Stimulated activated CD8-positive, alpha-beta memory T cell treated with anti-CD3 and anti-CD28 coated beads, Interleukin-4, amount 100 ng/mL, for 1 hour (primary cell): ENCODE data around the gene DOCK3.

Experiments
- DNase-seq, 2 donors: peaks; one replicate each; pipeline ENCODE4 v3.0.0-alpha.2; 2020; ENCODE audit warnings: low read depth in 2 of 2, low spot score in 1 of 2

DOCK3 gene

GRCh38 chr3:51397392-51397791, 722.7 kb downstream of the DOCK3 start:
- DNase-seq: no peak

DNA sequence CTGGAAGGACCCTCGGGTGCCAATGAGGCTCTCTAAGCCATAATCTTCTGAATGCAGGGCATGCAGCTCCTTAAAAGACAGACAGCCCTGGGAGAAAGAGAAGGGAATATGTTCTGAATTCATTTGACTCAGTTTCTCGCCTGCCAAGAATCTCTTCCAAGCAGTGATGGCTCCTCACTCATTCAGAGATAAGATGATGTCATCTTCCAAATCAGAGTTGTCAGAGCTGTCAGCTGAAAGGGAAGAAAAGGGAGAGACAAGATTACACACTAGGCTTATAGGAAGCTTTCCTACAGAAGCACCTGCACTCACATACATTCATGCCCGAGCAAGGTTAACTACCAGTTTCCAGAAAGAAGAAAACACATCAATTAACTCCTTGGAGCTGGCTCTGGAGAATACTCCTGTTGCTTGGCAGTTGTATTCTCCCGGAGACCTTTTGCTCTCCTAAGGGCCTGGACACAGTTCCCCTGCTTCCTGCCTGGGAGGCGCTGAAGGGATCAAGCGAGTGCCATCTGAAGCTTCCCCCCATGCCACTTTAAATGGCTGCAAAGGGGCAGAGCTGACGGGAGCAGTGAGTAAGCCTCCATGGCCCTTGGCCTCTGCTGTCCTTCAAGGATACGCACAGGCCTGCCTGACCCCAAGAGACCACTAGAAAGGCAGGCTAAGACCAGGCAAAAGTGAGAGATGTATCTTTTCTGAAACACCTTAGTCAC, 724.0 kb downstream of the DOCK3 start:
- no peak for DNase-seq

DNA sequence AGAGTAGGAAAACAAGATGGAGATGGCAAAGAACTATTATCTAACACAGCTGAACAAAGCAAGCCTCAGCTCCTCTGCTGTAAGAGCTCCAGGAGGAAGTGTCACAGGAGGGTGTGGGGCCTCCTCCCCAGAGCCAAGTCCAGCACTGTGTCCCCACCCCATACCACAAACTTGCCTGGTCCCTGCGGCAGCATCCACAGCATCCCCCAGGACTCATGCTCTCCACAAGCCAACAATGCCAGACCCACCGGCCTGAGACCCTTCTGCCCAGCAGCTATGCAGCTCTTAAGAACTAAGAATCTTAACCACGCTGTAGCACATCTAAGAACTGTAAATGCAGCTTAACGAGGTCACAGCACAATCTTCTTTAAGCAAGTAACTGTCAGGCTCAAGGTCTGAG, 725.4 kb downstream of the DOCK3 start:
- DNase-seq: no peak

GRCh38 chr3:51401735-51402134, 727.0 kb downstream of the DOCK3 start:
- DNase-seq: no peak

- DNase-seq: no peak
Observed at GRCh38 chr3:51403675-51404074, 728.9 kb downstream of the DOCK3 start.

DNA sequence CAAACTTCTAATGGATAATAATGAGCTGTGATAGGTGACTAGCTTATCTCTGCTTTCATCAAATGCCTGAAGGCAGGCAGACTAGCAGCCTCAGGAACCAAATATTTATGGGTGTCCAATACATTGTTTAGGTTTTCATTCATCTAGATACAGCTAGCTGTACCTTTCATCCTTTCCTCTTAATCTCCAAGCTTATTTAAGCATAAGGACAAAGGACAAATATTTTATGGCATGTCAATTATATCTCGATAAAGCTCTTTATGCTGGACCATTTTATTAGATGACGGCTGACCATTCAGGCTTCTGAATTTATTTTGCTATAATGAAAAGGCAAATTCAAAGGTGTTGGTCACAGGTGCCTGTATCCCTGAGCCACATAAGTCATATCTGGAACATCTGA, 733.3 kb downstream of the DOCK3 start:
- DNase-seq: no peak

DNA sequence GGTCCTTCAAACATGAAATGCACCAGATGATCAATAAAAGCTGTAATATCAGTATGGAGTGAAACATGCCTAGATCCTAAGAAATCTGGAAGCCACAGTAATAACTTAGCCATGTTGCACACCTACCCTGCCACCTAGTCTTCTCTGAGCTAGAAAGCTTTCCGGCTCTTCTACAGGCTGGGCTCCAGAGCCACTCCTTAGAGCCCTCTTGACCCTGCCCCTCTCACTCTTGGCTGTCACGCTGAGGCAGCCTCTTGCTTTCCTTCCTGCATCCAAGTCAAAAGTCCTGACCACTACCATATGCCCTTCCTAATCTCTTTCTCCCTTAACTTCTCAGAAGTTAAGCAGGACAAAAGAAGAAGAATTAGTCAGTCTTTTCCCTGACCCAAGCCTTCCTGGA, 734.1 kb downstream of the DOCK3 start:
- DNase-seq: no peak

- no peak for DNase-seq
Observed at GRCh38 chr3:51422211-51422610, 747.5 kb downstream of the DOCK3 start.

DNA sequence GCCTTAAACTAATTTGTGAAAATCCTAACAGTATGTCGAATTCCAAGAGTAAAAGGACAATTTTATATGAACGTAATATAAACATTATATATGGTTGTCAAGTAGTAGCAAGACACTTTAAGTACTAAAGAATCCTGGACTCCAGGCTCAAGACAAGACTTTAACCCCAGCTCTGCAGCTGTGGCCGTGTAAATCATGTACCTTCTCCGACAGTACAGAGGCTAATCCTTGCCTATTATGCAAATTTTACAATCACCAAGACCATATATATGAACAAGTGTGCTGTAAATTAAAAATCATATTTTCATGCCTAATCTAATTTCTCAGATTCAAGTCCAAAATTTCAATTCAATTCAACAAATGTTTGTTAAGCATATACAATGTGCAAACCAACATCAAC, 752.2 kb downstream of the DOCK3 start:
- no peak for DNase-seq

GRCh38 chr3:51429138-51429537, 754.4 kb downstream of the DOCK3 start:
- no peak for DNase-seq
